ENCODE measurements around the gene WAS.

Gene WAS

GRCh38 chrX:48713847-48714246 is 30.2 kb downstream of the WAS start:
- DNase-seq = no peak

GRCh38 chrX:48714573-48714972 is 31.0 kb downstream of the WAS start:
- no peak for DNase-seq

DNA sequence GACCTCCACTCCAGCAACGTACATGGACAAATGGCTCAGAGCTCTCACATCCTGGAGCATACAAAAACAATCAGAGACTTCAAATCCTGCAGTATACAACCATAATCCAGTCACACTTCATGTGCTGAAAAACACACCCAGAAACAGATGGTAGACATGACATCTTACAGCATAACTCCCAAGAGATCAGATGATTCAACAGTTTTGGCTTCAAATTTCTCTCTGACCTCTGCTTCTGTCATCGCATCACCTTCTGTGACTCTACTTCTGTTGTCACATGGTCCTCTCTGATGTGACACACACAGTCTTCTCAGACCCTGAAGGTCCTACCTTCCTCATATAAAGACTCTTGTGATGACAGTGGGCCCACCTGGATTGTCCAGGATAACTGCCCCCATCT is 31.5 kb downstream of the WAS start:
- no peak for DNase-seq

DNA sequence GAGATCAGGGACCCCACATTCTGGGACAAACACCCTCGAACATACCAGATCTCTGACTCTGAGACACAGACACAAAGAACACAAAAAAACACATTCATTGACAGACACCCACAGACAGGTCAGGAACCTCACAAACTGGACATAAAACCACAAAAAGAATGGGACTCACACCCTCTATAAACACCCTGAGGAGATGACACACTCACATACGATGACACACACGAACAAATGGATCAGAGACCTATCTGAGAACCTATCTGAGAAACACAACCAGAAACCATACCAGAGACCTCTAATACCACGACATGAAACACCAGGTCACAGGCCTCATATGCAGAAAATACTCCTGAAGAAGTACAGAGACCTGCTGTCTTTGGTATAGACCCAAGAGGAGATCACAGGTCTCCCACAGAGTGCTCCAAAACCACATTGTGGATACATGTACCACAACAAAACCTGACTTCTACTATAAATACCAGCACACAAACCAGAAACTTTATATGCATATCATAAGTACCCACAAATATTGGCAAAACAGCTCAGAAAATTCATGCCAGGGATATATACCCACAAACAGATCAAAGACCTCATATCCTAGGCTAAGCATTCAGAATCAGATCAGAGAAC is 32.4 kb downstream of the WAS start:
- DNase-seq = no peak

DNA sequence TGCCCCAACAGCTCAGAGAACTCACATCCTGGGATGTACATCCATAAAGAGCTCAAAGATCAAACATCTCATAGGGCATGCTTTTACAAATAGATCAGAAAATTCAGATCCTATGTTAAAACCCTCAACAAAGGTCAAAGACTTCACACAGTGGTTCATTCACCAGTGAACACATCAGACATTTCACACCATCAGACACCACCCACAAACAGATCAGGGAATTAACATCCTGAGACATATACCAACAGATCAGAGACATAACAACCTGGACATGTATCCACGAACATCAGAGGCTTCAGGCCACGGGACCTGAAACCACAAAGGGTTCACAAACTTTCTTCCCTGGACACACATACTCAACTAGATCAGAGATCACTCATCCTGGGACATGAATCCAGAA is 36.4 kb downstream of the WAS start:
- no peak for DNase-seq

- no peak for DNase-seq
These were observed 37.1 kb downstream of the WAS start for GRCh38 chrX:48720577-48721250.

DNA sequence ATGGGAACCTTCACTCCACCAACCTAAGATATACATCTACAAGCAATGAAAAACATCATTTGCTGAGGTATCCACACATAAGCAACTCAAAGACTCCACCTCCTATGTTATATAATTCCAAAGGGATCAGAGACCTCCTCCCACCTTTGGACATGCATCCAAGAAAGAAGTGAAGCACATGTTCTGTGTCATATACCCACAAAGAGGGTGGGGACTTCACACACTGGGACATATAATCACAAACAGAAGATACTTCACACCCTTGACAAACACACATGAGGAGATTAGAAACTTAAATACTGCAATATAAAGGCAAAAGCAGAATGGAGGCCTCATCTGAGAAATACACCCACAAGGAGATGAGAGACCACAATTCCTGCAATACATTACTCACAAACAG is 38.3 kb downstream of the WAS start:
- no peak for DNase-seq

- no peak for DNase-seq
These were observed 43.0 kb downstream of the WAS start for GRCh38 chrX:48726596-48726995.

DNA sequence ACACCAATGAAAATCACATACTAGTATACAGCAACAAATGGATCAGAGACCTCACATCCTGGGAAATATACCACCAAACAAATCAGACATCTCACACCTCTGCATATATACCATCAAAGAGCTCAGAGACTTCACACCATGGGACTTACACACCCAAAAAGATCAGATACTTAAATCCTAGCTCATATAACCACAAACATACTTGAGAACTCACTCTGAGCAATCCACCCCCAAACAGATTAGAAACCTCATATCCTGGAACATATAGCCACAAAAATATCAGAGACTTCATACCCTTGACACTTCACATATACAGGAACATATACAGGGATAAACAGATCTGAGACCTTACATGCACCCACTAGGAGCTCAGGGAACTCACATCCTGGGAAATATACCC is 45.1 kb downstream of the WAS start:
- DNase-seq = no peak

DNA sequence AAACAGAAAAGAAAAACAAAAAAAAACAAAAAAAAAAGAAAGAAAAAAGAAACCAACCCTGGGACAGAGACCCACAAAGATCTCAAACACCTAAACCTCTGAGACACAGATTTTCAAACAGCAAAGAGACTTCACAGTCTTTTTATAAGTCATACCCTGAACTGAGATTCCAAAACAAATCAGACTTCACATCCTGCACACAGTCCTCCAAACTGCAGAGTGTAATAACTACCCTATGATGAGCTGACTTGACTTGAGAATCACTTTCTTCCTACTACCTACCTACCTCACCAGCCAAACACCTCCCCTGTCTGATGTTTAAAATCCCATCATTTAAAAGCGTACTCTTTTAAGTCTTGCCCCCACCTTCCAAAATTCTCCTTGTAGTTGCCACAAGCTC is 52.7 kb downstream of the WAS start:
- DNase-seq = no peak

GRCh38 chrX:48736878-48737212 is 53.2 kb downstream of the WAS start:
- DNase-seq = no peak

DNA sequence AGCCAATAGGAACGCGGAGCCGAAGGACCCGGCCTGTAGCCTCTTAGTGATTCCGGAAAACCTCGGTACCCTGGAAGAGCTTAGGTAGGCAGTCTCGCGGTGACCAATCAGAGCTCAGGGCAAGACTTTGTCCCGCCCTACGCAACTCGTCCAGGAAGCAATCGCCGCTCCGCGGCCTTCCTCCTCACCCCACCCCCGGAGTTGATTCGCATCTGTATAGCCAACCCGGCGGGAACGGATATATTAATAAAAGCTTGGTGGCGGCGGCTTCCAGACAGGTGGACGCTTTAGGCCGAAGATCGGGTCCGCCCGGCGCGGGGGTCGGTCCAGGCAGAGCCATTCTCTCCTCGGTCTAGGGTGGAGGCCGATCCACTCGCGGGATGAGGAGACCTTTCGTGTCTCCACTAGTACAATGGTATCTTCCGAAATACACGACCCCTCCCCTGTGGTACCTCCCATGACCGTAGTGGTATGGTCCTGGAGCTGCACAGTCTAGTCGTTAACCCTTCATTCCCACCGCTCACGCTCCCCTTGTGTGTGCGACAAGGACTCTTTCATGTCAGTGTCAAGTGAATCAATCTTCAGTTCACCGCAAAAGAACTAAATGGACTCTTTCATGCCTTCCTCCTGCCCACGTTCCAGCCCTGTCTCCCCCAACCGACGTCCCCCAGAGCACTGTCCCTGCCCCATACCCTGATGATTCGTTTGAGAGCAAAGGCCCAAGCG is 53.8 kb downstream of the WAS start:
- DNase-seq = peak; percentile 59

DNA sequence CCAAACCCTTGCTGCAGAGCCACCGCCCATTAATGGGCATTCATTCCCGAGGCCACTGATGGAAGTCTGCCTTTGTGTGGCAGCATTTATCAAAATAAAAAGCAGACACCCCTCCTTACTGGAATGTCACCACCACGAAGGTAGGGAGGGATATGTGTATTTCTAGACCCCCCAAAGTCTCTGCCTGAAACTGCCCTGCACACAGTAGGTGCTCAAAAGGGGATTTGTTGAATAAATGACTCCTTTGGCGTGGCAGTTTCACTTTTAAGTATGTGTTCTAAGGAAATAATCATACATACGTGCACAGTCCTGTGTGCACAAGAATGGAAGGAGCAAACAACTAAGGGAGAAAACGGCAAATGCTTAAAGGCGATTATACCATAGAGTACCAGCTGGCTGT is 54.3 kb downstream of the WAS start:
- DNase-seq = no peak

All from NCI-H2029 treated with DMSO at 0.1 percent for 48 hours (cell line).